HK-2 (cell line): ENCODE results near the gene ARHGEF35.
"Not testable (repeated sequence)": the region's sequence is repeated elsewhere in the genome, so short reads cannot be mapped to it uniquely, and the experiment has no call there.

Source experiments
- DNase-seq: peaks from one replicate; pipeline ENCODE4 v3.0.0-alpha.2; 2018; ENCODE audit not compliant: unreplicated experiment

Gene ARHGEF35

DNA sequence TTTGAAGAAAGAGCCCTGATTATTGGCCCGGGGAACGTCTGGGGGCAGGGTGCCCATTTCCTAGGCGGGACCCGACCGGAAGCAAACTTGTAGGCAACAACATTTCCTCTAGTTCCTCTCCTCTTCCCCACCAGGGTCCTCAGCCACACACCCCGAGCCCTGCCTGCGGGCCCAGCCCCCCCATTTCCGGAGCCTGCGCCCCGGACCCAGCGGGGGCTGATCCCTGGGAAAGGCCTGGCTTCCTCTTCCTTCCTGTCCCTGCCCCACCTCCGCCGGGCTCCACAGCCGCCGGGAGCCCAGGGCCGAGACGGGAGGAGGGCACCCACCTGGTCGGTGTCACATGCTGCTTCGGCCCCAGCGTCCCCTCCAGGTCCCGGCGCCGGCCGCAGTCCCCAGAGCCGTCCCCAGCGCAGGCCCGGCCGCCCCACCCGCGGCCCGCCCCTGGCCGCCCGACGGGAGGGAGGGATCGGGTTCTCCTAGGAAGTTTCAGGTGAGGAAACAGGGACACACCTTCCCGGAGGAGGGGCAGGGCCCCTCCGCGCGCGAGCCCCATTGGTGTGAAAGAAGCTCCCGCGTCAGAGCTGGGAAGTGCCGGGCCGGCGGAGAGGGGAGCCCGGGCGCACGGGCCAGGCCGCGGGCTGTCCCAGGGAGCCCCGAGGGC, at the start of gene ARHGEF35:
TSS of gene ARHGEF35 (minus strand) at position 622 of the 661 bp plus-strand sequence. CDS start 7,450 bp downstream, outside the sequence.
- DNase-seq, result not testable (repeated sequence)

DNA sequence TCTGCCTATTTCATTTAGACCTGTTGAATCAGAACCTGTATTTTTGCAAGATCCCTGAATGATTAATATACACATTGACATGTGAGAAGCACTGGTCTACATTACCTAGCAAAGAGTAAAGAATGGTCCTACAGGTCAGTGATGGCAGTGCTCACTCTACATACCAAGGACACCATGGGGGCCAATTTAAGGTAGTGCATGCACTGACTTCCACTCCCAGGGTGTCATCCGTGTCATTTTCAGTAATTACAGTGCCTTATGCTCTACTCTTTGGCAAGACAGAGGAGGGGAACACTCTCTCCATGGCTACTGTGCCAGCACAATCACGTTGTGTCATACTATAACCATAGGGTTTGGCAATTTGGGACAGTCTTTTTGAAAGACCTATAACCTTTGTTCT, 49.7 kb upstream of the ARHGEF35 start:
- not testable (repeated sequence) for DNase-seq

DNA sequence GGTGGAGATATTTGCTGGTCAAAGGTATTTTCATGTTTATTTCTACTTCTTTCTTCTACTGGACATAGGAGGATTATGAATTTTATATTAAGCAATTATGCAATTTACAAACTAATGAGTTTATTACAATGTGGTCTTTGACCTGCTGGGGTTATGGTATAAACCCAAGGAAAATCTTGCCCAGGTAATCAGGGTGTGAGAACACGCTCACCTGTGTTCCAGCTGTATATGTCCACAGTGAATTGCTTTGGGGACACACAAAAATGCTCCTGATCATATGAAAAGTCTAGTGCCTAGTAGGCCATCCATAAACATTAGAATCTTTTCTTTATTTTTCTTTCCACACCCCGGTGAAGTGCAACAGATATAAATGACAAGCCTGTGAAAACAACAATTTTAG, 43.7 kb upstream of the ARHGEF35 start, which contains the start of gene OR2A42:
TSS of gene OR2A42 (minus strand) at position 241 of the 400 bp plus-strand sequence. CDS start 6,762 bp downstream, outside the sequence.
- not testable (repeated sequence) for DNase-seq

DNA sequence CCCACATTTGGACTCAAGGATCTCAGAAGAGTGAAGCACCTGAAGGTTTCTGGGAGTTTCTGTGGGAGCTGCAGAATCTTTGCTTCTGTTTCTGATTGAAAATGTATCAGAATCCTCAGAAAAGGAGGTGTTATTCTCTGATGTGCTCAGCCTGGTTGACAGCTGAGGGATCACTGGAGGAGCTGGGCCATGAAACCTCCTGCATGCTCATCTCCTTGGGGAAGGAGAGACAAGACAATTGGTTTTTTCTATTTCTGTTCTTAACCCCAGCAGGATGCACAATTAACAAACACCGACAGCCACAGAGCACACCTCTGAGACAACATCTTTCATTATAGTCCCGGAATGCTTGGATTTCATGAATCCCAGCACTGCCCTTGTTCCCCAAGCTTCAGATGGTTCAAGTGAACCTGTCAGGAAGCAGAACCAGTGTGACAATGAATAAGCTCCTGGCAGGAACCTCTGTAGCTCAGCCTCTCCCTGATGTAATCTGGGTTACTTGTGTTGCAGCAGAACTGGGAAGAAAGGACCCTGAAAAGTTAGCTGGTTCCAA, 43.0 kb upstream of the ARHGEF35 start:
- not testable (repeated sequence) for DNase-seq

DNA sequence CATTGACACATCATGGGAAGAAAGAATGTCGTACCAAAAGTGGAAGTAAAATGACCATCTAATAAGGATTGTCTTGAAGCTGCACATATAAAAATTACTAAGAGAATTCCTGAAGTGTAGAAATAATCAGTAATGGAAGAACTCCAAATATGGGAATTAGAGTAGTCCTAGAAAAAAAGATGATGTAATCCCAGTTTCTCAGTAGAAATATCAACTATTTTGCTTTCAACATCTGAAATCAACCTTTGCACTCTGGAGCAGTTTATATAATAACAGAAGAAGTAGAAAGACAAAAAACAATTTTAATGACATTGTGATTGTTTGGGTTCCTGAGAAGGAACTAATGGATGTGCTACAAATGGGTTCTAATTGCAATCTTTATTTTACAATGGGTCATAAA, 37.4 kb upstream of the ARHGEF35 start:
- DNase-seq, result not testable (repeated sequence)

- DNase-seq, result not testable (repeated sequence)
These were observed 35.4 kb upstream of the ARHGEF35 start for GRCh38 chr7:144231027-144231426.

- DNase-seq, result not testable (repeated sequence)
These were observed 33.2 kb upstream of the ARHGEF35 start for GRCh38 chr7:144228810-144229209.

DNA sequence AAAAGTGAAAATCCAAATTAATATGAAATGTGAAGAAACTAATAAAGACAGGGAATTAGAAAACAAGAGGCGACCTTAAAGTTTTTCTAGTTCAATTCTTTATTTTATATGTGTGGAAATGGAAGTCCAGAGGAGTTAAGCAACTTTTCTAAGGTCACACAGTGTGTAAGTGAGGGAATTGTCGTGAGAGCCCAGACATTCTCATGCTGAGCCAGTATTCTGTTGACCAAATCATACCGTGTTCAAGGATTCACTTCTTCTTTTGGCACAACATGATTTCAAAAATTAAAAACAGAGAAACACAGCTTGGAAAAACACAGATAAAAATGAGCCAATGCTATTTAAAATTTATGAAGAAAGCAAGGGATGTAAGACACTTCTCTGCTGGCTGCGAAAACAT, 31.2 kb upstream of the ARHGEF35 start:
- DNase-seq, result not testable (repeated sequence)

- DNase-seq, result not testable (repeated sequence)
These were observed 28.0 kb upstream of the ARHGEF35 start for GRCh38 chr7:144223675-144224074.

DNA sequence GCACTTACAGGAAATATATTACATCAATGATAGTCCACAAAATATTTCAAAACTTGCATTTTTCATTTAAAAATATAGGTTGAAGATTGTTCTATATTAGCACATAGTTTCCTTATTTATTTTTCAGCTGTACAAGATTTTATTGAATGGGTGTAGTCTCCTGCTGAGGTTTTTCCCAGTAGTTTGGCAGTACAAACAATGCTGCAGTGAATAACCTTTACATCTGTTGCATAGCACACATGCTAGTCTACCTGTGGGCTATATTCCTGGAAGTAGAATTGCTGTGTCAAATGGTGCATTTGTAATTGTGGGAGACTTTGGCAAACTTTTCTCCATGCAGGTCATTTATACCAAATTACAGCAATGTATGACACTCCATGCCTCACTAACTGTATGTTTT, 24.9 kb upstream of the ARHGEF35 start:
- DNase-seq, result not testable (repeated sequence)

- DNase-seq, result not testable (repeated sequence)
These were observed 23.5 kb upstream of the ARHGEF35 start for GRCh38 chr7:144219149-144219548.

DNA sequence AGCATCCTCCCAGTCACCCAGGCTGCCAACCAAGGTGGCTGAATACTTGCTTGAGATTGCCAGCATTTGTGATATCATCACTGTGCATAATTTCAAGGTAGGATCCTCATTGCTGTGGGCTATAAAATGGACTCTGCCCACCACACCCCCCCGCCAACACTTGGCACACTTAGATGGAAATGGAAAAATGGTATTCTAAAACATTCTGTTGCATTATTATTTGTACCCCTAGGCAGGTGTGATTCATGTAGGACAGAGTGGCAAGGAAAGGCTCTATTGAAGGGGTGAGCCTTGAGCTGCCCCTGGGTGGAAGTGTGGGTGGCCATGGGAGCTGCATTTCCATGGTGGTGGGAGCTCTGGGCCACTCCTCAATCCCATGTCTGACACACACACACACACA, 22.9 kb upstream of the ARHGEF35 start:
- DNase-seq, result not testable (repeated sequence)

DNA sequence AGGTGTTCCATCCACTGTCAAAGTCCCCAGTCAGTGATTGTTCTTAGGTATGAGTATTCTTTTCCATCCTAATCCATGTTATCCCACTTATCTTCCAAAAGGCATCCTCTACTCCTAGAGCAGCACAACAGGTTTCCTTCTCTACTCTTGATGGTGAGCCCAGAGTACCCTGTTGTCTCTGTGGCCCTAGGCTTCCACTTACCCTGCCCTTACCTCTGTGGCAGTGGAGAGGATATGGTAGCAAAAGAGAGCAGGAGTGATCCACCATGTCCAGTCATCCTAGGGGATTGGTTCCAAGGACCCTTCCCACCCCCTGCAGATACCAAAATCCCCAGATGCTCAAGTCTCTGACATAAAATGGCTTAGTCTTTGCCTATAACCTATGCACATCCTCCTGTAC, 21.6 kb upstream of the ARHGEF35 start:
- not testable (repeated sequence) for DNase-seq

DNA sequence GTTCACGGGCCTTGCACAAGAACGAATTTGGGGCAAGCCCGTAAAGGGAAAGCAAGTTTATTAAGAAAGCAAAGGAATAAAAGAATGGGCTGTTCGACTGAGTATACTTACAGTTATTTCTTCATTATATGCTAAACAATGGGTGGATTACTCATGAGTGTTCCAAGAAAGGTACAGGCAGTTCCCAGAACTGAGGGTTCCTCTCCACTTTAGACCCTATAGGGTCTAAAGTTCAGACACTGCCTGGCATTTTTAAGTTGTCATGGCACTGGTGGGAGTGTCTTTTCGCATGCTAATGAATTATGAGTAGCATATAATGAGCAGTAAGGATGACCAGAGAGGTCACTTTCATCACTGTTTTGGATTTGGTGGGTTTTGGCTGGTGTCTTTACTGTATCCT, 9.7 kb upstream of the ARHGEF35 start:
- not testable (repeated sequence) for DNase-seq

- DNase-seq, result not testable (repeated sequence)
These were observed 7.5 kb upstream of the ARHGEF35 start for GRCh38 chr7:144203086-144203485.

- DNase-seq, result not testable (repeated sequence)
These were observed 6.3 kb upstream of the ARHGEF35 start for GRCh38 chr7:144201978-144202377.

DNA sequence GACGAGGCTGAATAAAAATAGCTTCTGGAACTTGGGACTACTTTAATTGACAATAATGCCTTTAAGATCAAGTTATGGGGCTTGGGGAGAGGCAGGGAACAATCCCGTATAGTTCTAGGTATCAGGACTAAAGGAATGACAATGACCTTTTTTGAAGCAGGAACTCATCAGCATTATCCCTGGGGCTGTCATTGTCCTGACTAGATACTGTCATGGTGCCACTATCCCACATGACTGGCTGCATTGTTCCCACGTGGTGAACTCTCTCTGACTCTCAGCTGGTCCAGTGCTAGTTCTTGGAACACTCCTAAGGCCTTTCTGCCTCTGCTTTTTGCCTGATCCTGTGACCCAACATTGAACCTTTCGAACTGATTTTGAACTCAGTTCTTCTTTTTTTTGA, 3.3 kb upstream of the ARHGEF35 start:
- DNase-seq, result not testable (repeated sequence)

- DNase-seq, result not testable (repeated sequence)
These were observed 1.2 kb downstream of the ARHGEF35 start for GRCh38 chr7:144194453-144194852.

- not testable (repeated sequence) for DNase-seq
These were observed 1.9 kb downstream of the ARHGEF35 start for GRCh38 chr7:144193782-144194181.

DNA sequence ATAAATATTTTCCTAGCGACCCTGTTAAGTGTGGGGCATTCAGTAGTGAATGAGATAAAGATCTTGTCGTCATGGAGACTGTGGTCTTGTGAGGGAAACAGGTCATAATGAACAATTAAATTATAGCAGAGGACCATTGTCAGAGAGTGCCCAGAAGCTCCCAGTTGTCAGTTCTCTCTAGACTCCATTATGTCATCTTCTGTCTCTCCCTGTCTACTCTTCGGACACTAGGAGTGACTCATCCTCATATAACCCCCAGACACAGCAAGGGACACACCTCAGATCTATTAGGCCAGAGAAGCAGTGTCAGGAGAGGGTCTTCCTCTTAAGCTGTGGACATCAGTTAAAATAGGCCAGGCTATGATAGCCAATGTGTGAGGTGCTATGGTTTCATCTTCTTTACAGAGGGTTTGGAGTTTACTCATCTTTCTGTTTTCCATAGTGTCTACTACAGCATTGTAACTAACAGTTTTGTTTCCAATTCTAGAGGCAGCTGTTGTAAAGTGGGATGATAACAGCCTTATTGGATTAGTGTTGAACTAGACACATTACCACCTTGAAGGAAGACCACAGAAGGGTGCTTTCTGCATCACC, 7.0 kb downstream of the ARHGEF35 start:
- not testable (repeated sequence) for DNase-seq

- not testable (repeated sequence) for DNase-seq
These were observed 7.8 kb downstream of the ARHGEF35 start for GRCh38 chr7:144187848-144188247.

DNA sequence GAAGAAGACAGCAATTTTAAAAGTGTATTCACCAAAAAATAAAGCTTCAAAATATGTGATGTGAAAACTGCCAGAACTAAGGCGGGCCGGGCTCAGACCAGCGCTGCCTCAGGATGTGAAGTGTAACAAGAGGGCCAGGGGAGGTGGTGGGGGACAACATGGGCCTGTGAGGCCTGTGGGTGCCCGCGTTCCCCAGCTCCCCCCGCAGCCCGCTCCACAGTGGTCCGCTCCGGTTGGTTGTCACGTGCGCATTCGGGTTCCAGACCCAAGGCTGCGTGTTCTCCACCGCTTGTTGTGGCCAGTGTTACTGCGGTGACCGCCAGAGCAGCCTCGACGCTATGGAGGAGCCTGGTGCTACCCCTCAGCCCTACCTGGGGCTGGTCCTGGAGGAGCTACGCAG, 12.5 kb downstream of the ARHGEF35 start, which contains the start of gene CTAGE4:
TSS of gene CTAGE4 (plus strand) at position 301 of the 400 bp plus-strand sequence. CDS start at position 339, 38 bp downstream.
- DNase-seq, result not testable (repeated sequence)

GRCh38 chr7:144179165-144179479, 16.5 kb downstream of the ARHGEF35 start:
- not testable (repeated sequence) for DNase-seq
